B cell (primary cell): Measurements from ENCODE around the gene SEMA4A. TPM values are rescaled to one million over a fixed set of nuclear protein-coding genes. Genes with fewer than 3 reads are reported as not detected.
A peak's percentile ranks its signal among the peaks of the same experiment; 100 is the strongest.

Experiments
- ATAC-seq: fragments of 200-7000 bp; cut with Tn5 transposase; one replicate; pipeline ENCODE4 v1.10.0; 2021; ENCODE audit warnings: low read depth, mild to moderate bottlenecking, moderate number of reproducible peaks, moderate library complexity
- CTCF ChIA-PET: fragments of 350-600 bp; sonication (Branson Sonifier 250); formaldehyde crosslinking; loops from one replicate; lab custom pipeline; 2021; ENCODE audit warnings: antibody characterized with exemption, inconsistent platforms; lab: Charles Lee
- POLR2A ChIA-PET: fragments of 350-600 bp; sonication (Branson Sonifier 250); formaldehyde crosslinking; loops from one replicate; lab custom pipeline; 2021; ENCODE audit warnings: antibody characterized with exemption; lab: Charles Lee
- DNase-seq: peaks from one replicate; pipeline ENCODE4 v3.0.0; 2013
- H2AFZ ChIP-seq: 2 replicates; pipeline ENCODE4 v1.6.1; 2012; ENCODE audit warnings: mild to moderate bottlenecking, low read depth, low read length; ENCODE audit not compliant: insufficient read depth, poor library complexity, severe bottlenecking
- H3K27ac ChIP-seq, 2 donors: 1 replicate in 1 of 2; 2 replicates in 1 of 2; pipeline ENCODE4 v1.5.1; 2012 to 2013; ENCODE audit warnings: low read length in 2 of 2, mild to moderate bottlenecking in 2 of 2, moderate library complexity in 1 of 2
- H3K27me3 ChIP-seq, 4 experiments: fragments of 200-600 bp in 1 of 4; sonication (generic) in 1 of 4; replicated peaks in 1 of 4; 1 replicate in 2 of 4; 2 replicates in 2 of 4; pipeline versions ENCODE4 v1.6.1 to v1.7.0; 2013 to 2016; ENCODE audit warnings: low read length in 3 of 4, mild to moderate bottlenecking in 2 of 4, mixed read lengths in 1 of 4, moderate library complexity in 1 of 4; ENCODE audit not compliant: insufficient read depth in 4 of 4, control insufficient read depth in 3 of 4; ENCODE audit errors: control extremely low read depth in 1 of 4
- H3K36me3 ChIP-seq, 2 experiments: replicated peaks in 1 of 2; 1 replicate in 1 of 2; 2 replicates in 1 of 2; pipeline versions ENCODE4 v1.6.1 to v1.7.1; 2013; ENCODE audit warnings: low read length in 1 of 2; ENCODE audit not compliant: insufficient read depth in 2 of 2, control insufficient read depth in 1 of 2; ENCODE audit errors: control extremely low read depth in 1 of 2, extremely low read depth in 1 of 2
- H3K4me1 ChIP-seq, 2 donors: fragments of 200-600 bp in 1 of 2; sonication (generic) in 1 of 2; 1 replicate in 1 of 2; 2 replicates in 1 of 2; pipeline versions ENCODE4 v1.5.1 to v1.6.1; 2013 to 2017; ENCODE audit warnings: low read length in 2 of 2; ENCODE audit not compliant: control insufficient read depth in 2 of 2, insufficient read depth in 2 of 2
- H3K4me2 ChIP-seq: replicated peaks from 2 replicates; pipeline ENCODE3; 2012; ENCODE audit warnings: mild to moderate bottlenecking, low read depth, low read length; ENCODE audit not compliant: poor library complexity, severe bottlenecking
- H3K4me3 ChIP-seq, 5 experiments: fragments of 200-600 bp in 1 of 5; sonication (generic) in 1 of 5; 1 replicate in 3 of 5; 2 replicates in 2 of 5; pipeline versions ENCODE4 v1.5.1 to v1.7.0; 2011 to 2016; ENCODE audit warnings: low read length in 4 of 5, mild to moderate bottlenecking in 4 of 5, low read depth in 2 of 5, control low read depth in 1 of 5, moderate library complexity in 1 of 5; ENCODE audit not compliant: insufficient read depth in 1 of 5; ENCODE audit errors: control extremely low read depth in 1 of 5, extremely low read depth in 1 of 5
- H3K79me2 ChIP-seq: fragments of 200-600 bp; sonication (generic); one replicate; pipeline ENCODE4 v1.6.0; 2016; ENCODE audit warnings: low read length; ENCODE audit not compliant: control insufficient read depth, insufficient read depth
- H3K9ac ChIP-seq: fragments of 200-600 bp; sonication (generic); 2 replicates; pipeline ENCODE4 v1.6.1; 2017; ENCODE audit warnings: mild to moderate bottlenecking, low read length, moderate library complexity
- H3K9me3 ChIP-seq, 3 donors: one replicate each; pipeline versions ENCODE4 v1.6.1 to v1.7.1; 2013; ENCODE audit warnings: low read length in 2 of 3; ENCODE audit not compliant: control insufficient read depth in 2 of 3, insufficient read depth in 1 of 3; ENCODE audit errors: control extremely low read depth in 1 of 3
- H4K20me1 ChIP-seq: 2 replicates; pipeline ENCODE4 v1.6.0; 2012; ENCODE audit warnings: mild to moderate bottlenecking, low read length; ENCODE audit not compliant: insufficient read depth, control insufficient read depth, poor library complexity, severe bottlenecking
- H3K27ac Mint-ChIP-seq: one replicate; pipeline ENCODE4 v1.8.0; 2021; ENCODE audit warnings: mixed read lengths
- H3K27me3 Mint-ChIP-seq: one replicate; pipeline ENCODE4 v1.8.0; 2021; ENCODE audit warnings: mixed read lengths
- H3K4me1 Mint-ChIP-seq: one replicate; pipeline ENCODE4 v1.8.0; 2021; ENCODE audit warnings: mixed read lengths
- H3K4me3 Mint-ChIP-seq: one replicate; pipeline ENCODE4 v1.8.0; 2021; ENCODE audit warnings: mixed read lengths
- H3K9me3 Mint-ChIP-seq: one replicate; pipeline ENCODE4 v1.8.0; 2022; ENCODE audit warnings: mixed read lengths; ENCODE audit not compliant: insufficient read depth
- CTCF ChIP-seq: fragments of 200-600 bp; IDR thresholded peaks from one replicate; pipeline ENCODE4 v1.8.0; 2022; ENCODE audit warnings: antibody characterized with exemption, mild to moderate bottlenecking
- EZH2 ChIP-seq: IDR thresholded peaks from 2 replicates; pipeline ENCODE4 v1.6.1; 2012; ENCODE audit warnings: borderline replicate concordance, low read depth, mild to moderate bottlenecking, moderate library complexity, low read length; ENCODE audit not compliant: insufficient read depth, poor library complexity, severe bottlenecking
- WGBS: methylation state at CpG from one replicate; pipeline ENCODE4 v1.1.5; 2013; ENCODE audit warnings: missing lambda C conversion rate; ENCODE audit not compliant: insufficient coverage; 5-methylcytosine and 5-hydroxymethylcytosine counted together
- intact Hi-C: fragments of 100-400 bp; cut with micrococcal nuclease; formaldehyde crosslinking; loops from one replicate; pipeline ENCODE4 v1.10.0; 2022
- polyA plus RNA-seq: library from polyadenylated mRNA; depleted of rRNA; stranded (reverse); fragments of >200 nt; gene quantifications from 2 replicates; pipeline ENCODE4 v1.2.3, GENCODE V29; 2012
- total RNA-seq, 2 donors: library from RNA; stranded (reverse); fragments of 120-200 nt in 1 of 2; gene quantifications; 1 replicate in 1 of 2; 2 replicates in 1 of 2; pipeline versions ENCODE4 v1.2.3 to v1.2.4, GENCODE V29; 2013 to 2022

The SEMA4A gene
- total and polyA plus RNA-seq, 2 donors (not counting 1 experiment from before 2014, with no cell fraction given): 9.2 to 15.5 TPM

- Histone ChIP-seq H3K27me3 (no peaks in the 10 kb centered on the region), H3K4me2 (peak overlapping the region; percentile 88), H3K27ac (peak overlapping the region; percentile 53 to 79), H3K4me1 (peaks cover 10 to 14% of the 10 kb centered on the region in 2 donors), H3K36me3 (peaks cover 0 to 23% of the 10 kb centered on the region in 2 experiments), H3K4me3 (peak overlapping the region; percentile 61 to 94 (median 83)), H4K20me1 (peaks cover 18% of the 10 kb centered on the region), H2AFZ (peak overlapping the region; percentile 87), H3K9me3 (peaks cover 0 to under 1% (median 0%) of the 10 kb centered on the region in 3 donors), H3K79me2 (peaks cover 54% of the 10 kb centered on the region), H3K9ac (peak overlapping the region; percentile 84)
- Mint-ChIP-seq H3K4me1 (peaks cover 40% of the 10 kb centered on the region), H3K4me3 (peak overlapping the region; percentile 92), H3K27ac (peak overlapping the region; percentile 78), H3K27me3 (no peaks in the 10 kb centered on the region), H3K9me3 (no peaks in the 10 kb centered on the region)
- no peak for TF ChIP-seq EZH2
- TF ChIP-seq CTCF: no peak
- POLR2A ChIA-PET: interaction anchor here (1.0 to 1.1 kb wide), 2 partner anchors 19 to 47 kb away, joined by 4 to 8 read pairs; partner anchors contain the start of gene PMF1
- no peak for DNase-seq
- WGBS: 15% methylated on average over 14 of the region's 14 CpGs
- CTCF ChIA-PET: interaction anchor here (1.7 to 2.1 kb wide), 3 partner anchors 18 to 39 kb away, joined by 7 to 8 read pairs (median 8); partner anchors contain the start of gene PMF1
- ATAC-seq: no peak
- intact Hi-C loops: loop anchor here (1.0 to 5.0 kb wide), 6 partner anchors 19 to 337 kb away; partner anchors contain the start of genes CCT3, GON4L, PMF1 and SMG5
These were observed 40.9 kb downstream of the SEMA4A start for GRCh38 chr1:156194300-156194652.

GRCh38 chr1:156195853-156196252 is 42.5 kb downstream of the SEMA4A start:
- Histone ChIP-seq H4K20me1 (peaks cover 29% of the 10 kb centered on the region), H3K27ac (no peak overlapping the region), H3K4me2 (no peak overlapping the region), H3K4me3 (no peak overlapping the region), H3K9ac (no peak overlapping the region), H3K36me3 (peaks cover 0 to 35% of the 10 kb centered on the region in 2 experiments), H3K4me1 (peaks cover 10 to 14% of the 10 kb centered on the region in 2 donors), H2AFZ (no peak overlapping the region), H3K9me3 (no peaks in the 10 kb centered on the region), H3K27me3 (no peaks in the 10 kb centered on the region), H3K79me2 (peaks cover 67% of the 10 kb centered on the region)
- WGBS: 83% methylated on average over 4 of the region's 4 CpGs
- H3K27ac Mint-ChIP-seq: no peak overlapping the region
- H3K27me3 Mint-ChIP-seq: no peaks in the 10 kb centered on the region
- ATAC-seq (no peak), DNase-seq (no peak)
- H3K9me3 Mint-ChIP-seq: no peaks in the 10 kb centered on the region
- CTCF ChIA-PET: interaction anchor here (5.7 kb wide), 1 partner anchor 30 kb away, joined by 27 read pairs; no protein-coding TSS in a partner anchor
- peak overlapping the region; percentile 63 for H3K4me3 Mint-ChIP-seq
- intact Hi-C loops: no loop called here
- POLR2A ChIA-PET: no interaction called here
- H3K4me1 Mint-ChIP-seq: peaks cover 47% of the 10 kb centered on the region
- no peak for TF ChIP-seq EZH2
